Colon (tissue), 2 donors: ENCODE data around the gene UNC13A.

ENCODE experiments used
- FAIRE-seq: peaks from 2 replicates; lab custom pipeline; 2012; peaks lifted over from hg19 to GRCh38; lab: Jason Lieb, UNC
- donor health status: control.
- donor health status: control.

UNC13A gene

DNA sequence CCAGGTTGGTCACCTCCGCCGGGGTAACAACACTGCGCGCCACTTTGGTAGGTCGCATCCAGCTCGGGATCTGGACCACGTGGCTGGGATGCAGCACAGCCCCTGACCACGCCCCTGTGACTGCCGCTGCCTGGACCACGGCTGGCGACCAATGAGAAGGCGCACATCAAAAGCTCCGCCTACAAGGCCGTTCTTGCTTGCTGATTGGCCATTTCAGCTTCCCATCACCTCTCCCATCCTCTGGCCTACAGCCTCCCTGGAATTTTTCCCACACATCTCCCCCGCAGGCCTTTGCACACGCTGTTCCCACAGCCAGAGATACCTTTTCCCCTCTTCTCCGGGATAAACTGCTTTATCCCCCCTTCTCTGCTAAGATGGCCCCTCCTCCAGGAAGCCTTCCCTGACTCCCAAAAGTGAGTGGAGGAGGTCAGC lies 18.6 kb upstream of the UNC13A start:
- FAIRE-seq, result no peak

DNA sequence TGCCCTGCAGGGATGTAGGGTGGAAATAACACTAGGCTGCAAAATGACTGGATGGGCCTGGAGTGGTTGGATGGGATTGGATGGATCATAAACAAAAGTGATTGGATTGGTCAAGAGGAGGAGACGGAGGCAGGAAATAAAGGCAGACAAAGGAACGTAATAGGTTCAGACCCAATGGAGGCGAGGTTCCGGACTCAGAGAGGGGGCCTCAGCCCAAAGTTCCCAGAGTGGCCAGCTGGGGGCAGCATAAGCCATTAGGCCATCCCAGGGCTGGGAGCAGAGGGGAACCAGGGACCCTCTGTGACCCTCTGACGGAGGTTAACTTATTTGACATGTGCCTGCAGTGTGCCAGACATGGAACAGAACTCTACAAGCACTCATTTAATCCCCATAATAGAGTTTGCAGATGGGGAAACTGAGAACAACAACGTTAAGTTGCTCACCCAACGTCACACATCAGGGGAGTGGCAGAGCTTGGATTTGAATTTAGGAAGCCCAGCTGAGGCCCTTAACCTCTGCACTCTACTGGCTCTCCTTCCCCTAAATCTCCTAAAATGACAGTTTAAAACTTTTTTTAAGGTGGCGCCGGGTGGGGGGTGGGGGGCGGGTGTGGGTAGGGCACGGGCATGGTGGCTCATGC lies 15.8 kb upstream of the UNC13A start:
- no peak for FAIRE-seq

DNA sequence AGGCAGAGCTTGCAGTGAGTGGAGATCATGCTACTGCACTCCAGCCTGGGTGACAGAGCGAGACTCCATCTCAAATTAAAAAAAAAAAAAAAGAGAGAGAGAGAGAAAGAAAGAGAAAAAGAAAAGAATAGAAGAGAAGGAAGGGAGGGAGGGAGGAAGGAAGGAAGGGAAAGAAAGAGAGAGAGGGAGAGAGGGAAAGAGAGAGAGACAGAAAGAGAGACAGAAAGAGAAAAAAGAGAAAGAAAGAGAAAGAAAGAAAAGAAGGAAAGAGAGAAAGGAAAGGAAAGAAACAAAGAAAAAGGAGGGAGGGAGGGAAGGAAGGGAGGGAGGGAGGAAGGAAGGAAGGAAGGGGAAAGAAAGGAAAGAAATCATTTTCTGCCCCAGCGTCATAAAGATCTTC lies 7.0 kb upstream of the UNC13A start:
- no peak for FAIRE-seq

DNA sequence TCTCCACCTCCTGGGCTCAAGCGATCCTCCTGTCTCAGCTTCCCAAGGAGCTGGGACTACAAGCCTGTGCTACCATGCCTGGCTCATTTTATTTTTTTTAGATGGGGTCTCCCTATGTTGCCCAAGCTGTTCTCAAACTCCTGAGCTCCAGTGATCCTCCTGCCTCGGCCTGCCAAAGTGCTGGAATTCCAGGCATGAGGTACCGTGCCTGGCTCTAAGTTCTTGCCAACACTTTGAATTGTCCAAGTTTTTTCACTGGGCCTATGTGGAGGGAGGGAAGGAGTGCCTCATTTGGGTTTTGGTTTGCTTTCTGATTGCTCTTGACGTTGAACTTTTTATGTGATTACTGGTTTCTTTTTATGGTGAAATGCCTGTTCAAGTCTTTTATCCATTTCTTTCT lies 4.4 kb upstream of the UNC13A start:
- FAIRE-seq, result no peak

DNA sequence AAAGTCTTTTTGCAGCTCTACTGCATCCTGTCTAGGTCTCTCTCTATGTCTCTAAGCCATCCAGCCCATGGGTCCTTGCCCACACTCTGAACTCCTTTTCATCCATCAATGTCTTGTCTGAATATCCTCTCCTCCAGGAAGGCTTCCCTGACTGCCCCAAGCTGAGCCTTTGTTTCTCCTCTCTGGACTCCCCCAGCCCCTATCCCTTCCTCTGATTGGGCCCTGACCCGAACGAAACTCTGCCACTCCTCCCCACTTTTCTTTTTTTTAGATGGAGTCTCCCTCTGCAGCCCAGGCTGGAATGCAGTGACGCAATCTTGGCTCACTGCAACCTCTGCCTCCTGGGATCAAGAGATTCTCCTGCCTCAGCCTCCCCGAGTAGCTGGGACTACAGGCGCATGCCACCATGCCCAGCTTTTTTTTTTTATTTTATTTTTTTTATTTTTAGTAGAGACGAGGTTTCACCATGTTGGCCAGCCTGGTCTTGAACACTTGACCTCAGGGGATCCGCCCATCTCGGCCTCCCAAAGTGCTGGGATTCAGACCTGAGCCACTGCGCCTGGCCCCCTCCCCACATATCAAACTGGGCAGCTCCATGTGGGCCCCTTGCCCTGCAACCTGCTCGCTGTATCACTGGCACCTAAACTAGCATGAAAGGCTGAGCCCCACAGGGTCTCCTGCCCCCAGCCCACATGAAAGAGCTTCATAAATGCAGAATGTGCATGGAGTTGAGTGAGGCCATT lies 870 bp upstream of the UNC13A start:
- no peak for FAIRE-seq

DNA sequence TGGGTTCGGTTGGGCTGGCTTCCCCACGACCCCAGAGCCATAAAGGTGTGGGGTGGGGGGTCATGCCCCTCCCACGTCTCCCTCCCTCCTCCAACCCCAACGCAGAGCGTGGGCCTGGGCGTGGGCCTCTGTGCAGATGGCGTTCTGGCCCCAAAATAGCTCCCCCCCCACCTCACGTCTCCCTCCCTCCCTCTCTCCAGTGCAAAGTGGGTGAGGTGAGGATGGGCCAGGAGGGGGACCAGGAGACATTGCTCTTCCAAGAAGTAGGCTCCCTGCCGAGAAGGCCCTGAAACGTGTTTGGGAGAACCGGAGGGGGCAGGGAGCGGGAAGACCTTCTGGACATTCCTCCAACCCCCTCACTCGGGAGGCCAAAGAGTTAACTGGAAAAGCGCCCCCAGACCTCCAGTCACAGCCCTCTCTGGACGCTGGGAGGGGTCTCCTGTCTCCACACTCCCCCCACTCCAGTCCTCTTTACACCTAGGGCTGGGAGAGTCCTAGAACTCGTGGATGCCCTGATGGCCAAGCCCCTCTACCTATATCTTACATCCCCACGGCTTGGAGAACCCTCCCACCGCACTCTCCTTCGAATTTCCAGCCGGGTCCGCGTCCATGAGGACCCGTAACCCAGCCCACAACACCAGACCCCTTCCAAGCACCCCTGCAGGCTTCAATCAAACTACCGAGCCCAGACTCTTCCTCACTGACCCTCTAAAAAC lies 855 bp downstream of the UNC13A start:
- no peak for FAIRE-seq

DNA sequence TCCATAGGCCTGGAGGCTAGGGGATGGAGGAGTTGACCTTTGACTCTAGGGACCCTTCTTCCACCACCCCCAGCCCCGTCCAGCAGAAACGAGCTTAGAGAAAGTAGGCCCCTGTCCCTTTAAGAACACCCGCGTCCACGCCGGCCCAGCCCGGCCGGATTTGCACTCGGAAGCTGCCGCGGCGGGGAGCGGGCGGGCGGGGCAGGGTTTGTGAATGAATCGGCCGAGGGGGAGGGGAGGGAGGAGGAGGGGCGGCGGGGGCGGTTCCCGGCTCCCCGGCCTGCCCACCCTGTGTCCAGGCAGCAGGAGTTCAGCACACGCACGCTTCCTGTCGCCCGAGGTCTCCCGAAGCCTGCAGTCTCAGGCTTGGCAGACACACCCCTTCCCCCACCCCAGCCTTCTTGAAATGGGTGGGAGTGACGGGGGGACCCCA lies 1.5 kb downstream of the UNC13A start:
- FAIRE-seq, result no peak

DNA sequence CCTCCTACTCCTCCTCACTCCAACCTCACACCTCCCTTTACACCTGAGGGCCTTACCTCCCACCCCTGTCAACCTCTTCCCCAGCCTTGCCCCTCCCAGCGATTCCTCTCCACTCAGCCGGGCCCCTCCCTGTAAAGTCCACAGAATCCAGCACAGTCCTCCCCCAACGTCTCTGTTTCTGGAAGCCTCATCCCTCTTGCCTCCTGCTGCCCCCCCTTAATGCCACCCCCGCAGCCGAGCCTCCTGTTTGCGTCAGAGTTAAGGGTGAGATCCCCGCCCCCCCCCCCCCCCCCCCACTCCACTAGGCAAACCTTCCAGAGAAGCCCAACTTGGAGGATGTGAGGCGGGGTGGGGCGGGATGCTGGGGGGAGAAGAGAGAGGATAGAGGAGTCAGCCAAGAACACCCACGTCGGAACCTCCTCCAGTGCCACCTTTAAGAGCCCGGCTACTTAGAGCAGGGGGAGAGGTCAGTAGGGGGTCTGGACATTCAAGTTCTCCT lies 2.1 kb downstream of the UNC13A start:
- no peak for FAIRE-seq

DNA sequence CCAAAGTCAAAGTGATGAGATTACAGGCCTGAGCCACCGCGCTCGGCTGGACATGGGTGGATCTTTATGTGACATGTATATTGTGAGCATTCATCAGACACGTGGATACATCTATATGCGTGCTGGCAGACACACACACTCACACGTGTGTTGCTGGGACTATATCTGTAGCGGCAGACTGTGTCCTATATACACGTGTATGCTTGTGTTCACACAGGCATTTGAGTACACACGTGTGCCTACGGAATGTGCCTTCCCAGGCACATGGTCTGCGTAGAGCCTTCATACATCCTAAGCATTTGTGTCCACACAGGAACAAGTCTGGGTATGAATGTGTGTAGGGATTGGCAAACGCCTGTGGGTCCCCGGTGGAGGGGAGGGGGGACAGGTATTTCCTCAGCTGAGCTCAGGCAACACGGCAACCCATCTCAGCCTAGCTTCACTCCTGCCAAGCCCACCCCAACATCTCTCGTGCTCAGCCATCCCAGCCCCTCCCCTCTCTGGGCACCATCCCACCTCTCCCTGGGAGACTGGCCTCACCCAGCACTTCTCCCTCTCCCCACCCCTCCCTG lies 2.6 kb downstream of the UNC13A start:
- FAIRE-seq, result no peak

DNA sequence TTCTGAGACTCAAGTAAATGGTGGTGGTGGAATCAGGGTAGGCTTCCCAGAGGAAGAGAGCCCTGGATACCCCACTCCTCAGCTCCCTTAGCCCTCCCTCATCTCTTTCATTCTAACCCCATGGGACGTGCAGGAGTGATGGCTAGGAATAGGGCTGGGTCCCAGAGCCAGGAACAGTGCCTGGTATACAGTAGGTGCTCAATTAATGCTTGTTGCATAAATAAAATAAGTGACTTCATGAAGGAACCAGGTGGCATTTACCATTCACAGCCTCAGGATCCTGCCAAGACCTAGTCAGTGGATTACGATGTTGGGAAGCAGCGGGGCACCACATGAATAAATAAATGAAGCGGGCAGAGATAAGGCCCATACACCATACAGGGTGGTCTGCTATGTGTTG lies 3.9 kb downstream of the UNC13A start:
- no peak for FAIRE-seq

DNA sequence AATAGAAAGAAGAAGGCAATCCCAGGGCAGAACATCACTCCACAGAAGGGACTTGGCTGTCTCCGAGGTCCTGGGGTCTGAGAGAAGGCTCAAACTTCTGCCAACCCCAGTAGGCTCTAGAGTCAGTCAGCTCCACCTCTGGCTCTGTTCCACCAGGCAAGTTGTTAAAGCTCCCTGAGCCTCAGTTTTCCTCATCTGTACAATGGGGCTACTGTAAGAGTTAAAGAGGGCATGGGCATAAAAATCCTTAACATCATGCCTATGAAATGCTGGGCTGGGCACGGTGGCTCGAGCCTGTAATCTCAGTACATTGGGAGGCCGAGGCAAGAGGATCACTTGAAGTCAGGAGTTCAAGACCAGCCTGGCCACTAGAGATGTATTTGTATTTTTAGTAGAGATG lies 5.1 kb downstream of the UNC13A start:
- FAIRE-seq, result no peak

DNA sequence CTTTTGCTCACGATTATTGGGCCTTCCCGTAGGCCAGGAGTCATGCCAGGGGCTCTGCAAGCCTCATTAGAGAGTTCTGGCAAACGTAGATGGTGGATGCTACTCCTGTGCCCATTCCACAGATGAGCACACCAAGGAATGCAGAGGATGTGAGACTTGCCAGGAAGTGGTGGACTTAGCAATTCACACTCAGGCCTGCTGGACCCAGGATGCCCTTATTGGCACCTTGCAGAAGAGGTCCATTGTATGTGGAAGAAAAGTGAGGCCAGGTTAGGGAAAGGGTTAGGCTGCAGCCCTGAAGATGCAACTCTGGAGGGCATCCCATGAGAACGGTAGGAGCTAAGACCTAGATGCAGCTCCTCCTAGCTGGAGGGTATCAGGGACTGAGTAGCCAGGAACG lies 5.9 kb downstream of the UNC13A start:
- FAIRE-seq, result no peak

DNA sequence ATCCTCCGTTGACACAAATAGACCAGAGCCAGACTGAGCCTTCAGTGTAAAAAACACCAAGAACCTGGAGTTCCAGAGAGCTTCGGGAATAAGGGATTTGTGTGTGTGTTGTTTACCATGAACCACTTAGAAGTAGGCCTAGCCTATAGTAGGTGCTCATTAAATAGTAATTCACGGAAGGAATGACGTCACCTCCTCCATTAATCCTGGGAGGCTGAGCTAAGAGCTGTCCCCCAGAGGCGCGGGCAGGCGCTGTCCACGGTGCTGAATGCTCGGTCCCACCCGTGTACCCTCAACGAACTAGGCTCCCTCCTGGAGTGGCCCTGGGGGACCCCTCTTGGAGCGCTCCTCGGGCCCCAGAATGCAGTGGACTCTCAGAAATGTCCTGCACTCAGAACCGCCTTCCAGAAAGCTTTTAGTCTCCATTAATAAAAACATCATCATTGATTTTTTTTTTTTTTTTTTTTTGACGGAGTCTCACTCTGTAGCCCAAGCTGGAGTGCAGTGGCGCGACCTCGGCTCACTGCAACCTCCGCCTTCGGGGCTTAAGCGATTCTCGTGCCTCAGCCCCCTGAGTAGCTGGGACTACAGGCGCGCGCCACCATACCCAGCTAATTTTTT lies 6.5 kb downstream of the UNC13A start:
- no peak for FAIRE-seq

DNA sequence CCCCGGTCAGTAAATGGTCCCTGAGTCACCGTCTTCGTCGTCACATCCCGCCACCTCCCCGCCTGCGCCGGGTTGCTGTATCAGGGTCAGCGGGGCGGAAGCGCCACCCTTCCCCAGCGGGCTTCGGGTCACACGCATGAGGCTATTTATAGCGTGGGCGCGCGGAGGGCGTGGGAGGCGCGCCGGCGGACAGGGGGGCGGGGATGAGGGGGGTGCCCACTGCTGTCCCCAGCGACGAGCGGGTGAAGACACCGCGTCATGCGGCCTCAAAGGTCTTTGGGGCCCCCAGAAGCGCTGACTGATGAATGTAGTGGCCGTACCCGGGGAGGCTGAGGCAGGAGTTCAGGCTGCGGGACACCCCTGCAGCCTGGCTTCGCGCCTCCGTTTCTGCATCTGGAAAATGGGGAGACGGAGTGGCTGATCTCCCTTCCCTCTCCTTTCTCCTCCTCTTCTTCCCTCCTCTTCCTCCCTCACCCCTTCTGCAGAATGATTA lies 7.9 kb downstream of the UNC13A start:
- FAIRE-seq, result no peak

DNA sequence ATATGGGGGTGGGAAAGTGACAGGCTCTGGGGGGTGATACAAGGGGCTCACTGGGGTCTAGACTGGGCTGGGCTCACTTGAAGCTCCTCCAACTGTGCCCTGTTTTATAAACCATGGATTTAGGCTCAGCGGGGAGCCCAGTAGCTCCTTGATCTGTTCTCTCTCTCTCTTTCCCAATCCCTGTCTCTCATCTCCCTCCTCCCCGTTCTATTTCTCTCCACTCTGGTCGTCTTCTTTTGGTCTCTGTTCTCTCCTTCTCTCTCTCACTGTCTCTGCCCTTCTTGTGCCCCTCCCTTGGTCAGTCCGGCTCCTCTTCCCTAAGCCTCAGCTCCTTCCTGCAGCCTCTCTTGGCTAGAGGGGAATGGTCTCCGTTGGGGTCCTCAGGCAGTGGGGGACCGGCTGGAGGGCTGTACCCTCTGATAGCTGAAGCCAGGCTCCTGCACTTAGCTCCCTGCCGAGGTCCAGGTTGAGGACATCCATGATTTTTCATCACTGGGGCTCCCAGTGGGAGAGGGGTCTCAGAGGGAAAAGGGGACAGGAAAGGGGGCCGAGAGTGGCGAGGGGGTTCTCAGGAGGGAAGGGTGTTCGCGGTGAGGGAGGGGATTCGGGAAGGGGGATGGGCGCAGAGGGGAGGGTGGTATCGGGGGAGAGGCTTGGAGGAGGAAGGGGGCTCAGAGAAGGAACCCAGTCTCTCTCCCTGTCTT lies 8.5 kb downstream of the UNC13A start:
- no peak for FAIRE-seq

DNA sequence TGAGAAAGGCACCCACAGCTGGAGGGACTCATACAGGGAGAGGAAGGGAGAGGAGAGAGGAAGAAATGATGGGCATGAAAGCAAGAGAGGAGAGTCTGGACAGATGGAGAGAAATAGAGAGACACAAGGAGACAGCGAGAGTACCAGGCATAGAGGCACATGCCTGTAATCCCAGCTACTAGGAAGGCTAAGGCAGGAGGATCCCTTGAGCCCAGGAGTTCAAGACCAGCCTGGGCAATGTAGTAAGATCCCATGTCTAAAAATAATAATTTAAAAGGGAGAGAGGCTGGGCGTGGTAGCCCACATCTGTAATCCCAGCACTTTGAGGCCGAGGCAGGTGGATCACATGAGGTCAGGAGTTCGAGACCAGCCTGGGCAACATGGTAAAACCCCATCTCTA lies 9.3 kb downstream of the UNC13A start:
- no peak for FAIRE-seq

DNA sequence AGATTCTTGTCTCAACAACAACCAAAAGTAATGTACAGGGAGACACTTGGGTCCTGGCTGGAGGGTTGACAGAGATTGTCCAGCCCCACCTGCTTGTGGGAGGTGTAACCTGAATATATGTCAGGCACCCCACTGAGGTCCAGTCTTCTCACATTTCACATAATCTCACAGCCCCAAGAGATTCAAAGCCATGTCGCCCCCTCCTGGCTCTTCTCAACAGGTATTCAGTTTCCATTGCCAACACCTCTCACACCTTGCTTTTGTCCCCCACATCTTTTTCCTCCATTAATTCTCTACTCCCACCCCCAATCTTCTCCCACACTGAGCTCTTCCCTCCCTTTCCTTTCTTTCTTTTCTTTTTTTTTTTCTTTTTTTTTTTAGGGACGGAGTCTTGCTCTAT lies 11.2 kb downstream of the UNC13A start:
- no peak for FAIRE-seq

DNA sequence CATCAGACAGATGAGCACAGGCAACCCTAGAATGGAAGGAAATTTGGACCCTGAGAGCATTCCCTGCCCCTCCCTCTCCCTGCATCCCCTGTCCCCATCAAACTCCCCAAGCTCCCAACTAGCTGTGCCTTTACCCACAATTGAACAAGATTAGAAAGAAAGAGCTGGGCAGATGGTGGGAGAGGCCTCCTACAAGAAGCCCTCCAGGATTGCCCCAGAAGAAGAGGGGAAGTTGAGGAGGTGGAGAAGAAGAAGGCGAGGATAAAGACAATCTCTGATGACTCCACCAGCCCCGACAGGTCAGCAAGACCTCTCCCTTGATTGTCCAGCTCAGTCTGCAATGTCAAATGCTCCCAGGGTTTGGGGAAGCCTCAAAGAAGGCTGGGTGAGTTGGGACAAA lies 11.9 kb downstream of the UNC13A start:
- FAIRE-seq, result no peak

DNA sequence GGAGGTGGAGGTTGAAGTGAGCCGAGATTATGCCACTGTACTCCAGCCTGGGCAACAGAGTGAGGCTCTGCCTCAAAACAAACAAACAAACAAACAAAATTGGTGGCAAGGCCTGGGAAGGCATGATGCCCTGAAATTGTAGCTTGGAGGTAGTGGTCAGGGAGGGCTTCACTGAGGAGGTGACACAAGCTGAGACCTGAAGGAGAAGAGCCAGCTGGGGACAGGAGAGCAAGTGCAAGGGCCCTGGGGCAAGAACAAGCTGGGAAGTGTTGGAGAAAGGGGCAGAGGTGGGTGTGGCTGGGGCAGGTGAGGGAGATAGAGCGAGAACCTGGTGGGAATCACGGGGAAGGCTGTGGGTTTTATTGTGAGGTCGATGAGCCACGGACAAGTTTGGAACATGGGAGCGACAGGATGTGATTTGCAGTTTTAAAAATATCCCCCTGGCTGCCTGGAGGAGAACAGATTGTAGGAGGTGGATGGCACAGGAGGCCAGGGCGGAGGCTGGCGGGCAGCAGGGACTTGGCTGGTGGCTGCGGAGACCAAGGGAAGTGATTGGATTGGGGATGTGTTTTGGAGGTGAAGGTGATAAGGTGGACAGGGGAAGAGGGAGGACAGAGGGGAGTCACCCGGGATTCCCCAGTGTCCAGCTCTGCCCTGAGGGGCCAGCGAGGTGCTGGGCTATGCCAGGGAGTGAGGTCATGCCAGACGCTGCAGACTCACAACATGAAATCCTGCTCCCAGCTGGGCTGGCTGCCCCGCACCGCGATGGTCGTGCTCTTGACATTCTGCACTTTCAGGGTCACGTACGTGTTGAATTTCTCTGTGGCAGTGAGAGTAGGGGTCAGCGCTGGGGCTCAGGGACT lies 14.0 kb downstream of the UNC13A start:
- FAIRE-seq, result no peak

DNA sequence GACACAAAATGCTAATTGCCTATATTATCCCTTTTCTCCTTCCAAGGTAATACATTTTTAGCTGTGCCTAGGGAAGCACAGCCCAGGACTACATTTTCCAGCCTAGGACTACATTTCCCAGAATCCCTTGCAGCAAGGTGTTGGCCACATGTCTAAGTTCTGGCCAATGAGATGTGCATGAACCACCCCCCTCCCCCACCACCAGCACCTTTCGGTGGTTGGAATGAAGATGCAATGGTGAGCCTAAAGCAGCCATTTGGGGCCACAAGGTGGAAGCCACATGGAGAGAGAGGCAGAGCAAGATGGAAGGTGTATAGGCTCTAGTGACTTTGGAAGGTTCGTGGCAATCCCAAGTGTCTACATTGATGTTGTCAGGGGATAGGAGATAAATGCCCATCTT lies 16.2 kb downstream of the UNC13A start:
- FAIRE-seq, result no peak

DNA sequence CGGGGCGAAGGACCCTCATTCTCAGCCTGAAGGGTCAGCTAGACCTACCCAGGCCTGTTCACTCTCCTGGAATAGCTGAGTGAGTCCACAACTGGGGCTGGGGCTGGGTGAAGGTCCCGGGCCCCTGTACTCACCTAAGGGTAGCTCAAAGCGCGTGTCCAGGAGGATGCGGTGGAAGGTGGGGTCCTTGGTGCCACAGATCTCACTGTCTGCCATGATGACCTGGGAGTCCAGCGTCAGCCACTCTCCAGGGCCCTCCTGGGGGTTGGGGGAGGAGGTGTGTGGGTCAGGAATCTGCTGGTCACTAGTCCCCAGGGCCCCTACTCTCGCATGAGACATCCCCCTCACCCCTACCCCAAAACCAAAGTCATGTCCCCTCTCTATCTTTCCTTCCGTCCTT lies 18.7 kb downstream of the UNC13A start:
- no peak for FAIRE-seq
